ENCODE measurements around the gene PSMC4. TPM values are rescaled to one million over a fixed set of nuclear protein-coding genes. Genes with fewer than 3 reads are reported as not detected.

PSMC4 gene
- total RNA-seq, 2 experiments from 2014 or later, result 169 to 170 TPM

DNA sequence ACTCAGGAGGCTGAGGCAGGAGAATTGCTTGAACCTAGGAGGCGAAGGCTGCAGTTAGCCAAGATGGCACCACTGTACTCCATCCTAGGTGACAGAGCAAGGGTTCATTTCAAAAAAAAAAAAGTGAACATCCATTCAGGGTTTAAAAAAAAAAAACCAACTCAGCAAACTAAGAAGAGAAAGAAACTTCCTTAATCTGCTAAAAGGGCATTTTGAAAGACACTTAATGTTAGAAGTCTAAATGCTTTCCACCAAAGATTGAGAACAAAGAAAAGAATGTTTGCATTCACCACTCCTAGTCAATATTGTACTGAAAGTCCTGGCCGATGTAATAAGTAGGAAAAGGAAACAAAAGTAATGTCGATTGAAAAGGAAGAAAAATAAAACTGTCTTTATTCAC lies 7.1 kb upstream of the PSMC4 start:
- H3K4me3 Mint-ChIP-seq, result no peak overlapping the region
- peaks cover 2% of the 10 kb centered on the region for H3K9me3 Mint-ChIP-seq
- H3K27ac Mint-ChIP-seq, result peak overlapping the region; percentile 35
- H3K4me1 Mint-ChIP-seq, result peaks cover 38% of the 10 kb centered on the region
- no peaks in the 10 kb centered on the region for H3K27me3 Mint-ChIP-seq
- H3K36me3 Mint-ChIP-seq, result peaks cover 16% of the 10 kb centered on the region
- no peak for DNase-seq

DNA sequence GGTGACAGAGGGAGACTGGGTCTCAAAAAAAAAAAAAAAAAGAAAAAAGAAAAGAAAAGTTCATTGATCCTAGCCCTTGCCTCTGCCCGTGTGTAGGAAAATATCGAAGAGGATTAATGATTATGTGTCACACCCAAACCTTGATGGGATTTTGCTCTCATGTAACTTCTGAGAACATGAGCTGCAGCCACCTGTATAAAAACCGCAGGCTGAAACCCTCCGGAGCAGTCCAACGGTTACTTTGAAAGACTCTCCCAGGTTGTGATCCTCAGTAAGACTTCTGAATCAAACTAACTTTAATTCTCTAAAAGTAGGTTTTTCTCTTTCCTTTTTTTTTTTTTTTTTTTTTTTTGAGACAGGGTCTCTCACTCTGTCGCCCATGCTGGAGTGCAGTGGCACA lies 4.3 kb upstream of the PSMC4 start:
- Mint-ChIP-seq H3K4me3 (no peak overlapping the region), H3K27ac (no peak overlapping the region)

DNA sequence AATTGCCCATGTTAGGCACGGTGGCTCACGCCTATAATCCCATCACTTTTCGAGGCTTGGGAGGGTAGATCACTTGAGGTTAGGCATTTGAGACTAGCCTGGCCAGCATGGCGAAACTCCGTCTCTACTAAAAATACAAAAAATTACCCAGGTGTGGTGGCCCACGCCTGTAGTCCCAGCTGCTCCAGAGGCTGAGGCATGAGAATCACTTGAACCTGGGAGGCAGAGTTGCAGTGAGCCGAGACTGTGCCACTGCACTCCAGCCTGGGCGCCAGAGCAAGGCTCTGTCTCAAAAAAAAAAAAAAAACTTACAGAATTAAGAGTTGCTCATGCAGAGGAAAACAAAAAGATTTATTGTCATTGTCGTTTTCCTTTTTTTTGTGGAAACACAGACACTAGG lies 3.4 kb upstream of the PSMC4 start:
- H3K4me3 Mint-ChIP-seq, result no peak overlapping the region
- peaks cover 44% of the 10 kb centered on the region for H3K4me1 Mint-ChIP-seq
- peaks cover 2% of the 10 kb centered on the region for H3K9me3 Mint-ChIP-seq
- peak overlapping the region; percentile 100 for H3K27ac Mint-ChIP-seq
- no peaks in the 10 kb centered on the region for H3K27me3 Mint-ChIP-seq
- peaks cover 47% of the 10 kb centered on the region for H3K36me3 Mint-ChIP-seq
- no peak for DNase-seq

More for the DNA sequence above, 4.3 kb upstream of the PSMC4 start:
- Mint-ChIP-seq H3K36me3 (peaks cover 38% of the 10 kb centered on the region), H3K27me3 (no peaks in the 10 kb centered on the region), H3K4me1 (peaks cover 36% of the 10 kb centered on the region), H3K9me3 (peaks cover 2% of the 10 kb centered on the region)
- DNase-seq, result no peak

DNA sequence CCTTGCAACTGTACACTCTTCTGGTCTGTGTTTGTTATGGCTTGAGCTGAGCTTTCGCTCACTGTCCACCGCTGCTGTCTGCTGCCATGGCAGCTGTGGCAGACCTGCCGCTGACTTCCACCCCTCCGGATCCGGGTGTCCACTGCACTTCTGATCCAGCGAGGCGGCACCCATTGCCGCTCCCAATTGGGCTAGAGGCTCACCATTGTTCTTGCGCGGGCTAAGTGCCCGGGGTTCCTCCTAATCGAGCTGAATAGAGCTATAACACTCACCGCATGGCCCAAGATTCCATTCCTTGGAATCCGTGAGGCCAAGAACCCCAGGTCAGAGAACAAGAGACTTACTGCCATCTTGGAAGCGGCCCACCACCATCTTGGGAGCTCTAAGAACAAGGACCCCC lies 2.2 kb upstream of the PSMC4 start:
- Mint-ChIP-seq H3K27me3 (no peaks in the 10 kb centered on the region), H3K4me1 (peaks cover 49% of the 10 kb centered on the region), H3K36me3 (peaks cover 51% of the 10 kb centered on the region), H3K27ac (peak overlapping the region; percentile 100), H3K9me3 (peaks cover 2% of the 10 kb centered on the region), H3K4me3 (peak overlapping the region; percentile 98)
- DNase-seq, result no peak

DNA sequence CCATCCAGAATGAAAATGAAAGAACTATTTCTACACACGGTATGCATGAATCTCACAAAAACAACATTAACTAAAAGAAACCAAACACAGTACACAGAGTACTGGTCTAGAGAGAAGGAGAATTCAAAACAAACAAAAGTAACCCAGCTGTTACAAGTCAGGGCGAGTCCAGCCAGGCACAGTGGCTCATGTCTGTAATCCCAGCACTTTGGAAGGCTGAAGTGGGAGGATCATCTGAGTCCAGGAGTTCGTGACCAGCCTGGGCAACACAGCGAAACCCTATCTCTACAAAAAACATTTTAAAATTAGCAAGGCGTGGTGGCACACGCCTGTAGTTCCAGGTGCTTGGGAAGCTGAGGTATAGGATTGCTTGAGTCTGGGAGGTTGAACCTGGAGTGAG lies 1.7 kb upstream of the PSMC4 start:
- Mint-ChIP-seq H3K27ac (peak overlapping the region; percentile 100), H3K9me3 (peaks cover 2% of the 10 kb centered on the region), H3K27me3 (no peaks in the 10 kb centered on the region), H3K4me3 (peak overlapping the region; percentile 98), H3K4me1 (peaks cover 49% of the 10 kb centered on the region), H3K36me3 (peaks cover 53% of the 10 kb centered on the region)
- no peak for DNase-seq

DNA sequence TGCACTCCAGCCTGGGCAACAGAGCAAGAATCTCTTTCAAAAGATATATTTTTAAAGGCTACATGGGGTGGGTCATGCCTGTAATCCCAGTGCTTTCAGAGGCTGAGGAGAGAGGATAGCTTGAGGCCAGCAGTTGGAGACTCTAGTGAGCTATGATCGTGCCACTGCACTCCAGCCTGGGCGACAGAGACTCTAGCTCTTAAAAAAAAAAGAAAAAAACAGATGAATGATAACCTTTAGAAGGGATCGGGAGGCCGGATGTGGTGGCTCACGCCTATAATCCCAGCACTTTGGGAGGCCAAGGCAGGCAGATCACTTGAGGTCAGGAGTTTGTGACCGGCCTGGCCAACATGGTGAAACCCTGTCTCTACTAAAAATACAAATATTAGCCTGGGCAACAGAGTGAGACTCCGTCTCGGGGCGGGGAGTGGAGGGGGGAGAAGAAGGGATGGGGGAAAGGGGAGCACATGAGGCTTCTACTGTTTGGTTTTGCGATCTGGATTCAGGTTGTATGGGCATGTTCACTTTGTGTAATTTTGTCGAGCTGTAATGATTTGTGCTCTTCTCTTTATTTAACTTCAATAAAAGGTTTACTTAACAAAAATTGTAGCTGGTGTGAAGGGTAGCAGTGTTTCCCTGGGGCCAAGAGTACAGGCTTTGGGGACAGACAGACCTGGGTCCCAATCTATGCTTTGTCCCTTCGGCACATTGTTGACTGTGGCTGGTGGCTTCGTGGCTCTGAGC lies 1.1 kb upstream of the PSMC4 start:
- Mint-ChIP-seq H3K36me3 (peaks cover 55% of the 10 kb centered on the region), H3K4me3 (peak overlapping the region; percentile 98), H3K27me3 (no peaks in the 10 kb centered on the region), H3K27ac (peak overlapping the region; percentile 100), H3K9me3 (peaks cover 2% of the 10 kb centered on the region), H3K4me1 (peaks cover 49% of the 10 kb centered on the region)
- DNase-seq, result no peak

DNA sequence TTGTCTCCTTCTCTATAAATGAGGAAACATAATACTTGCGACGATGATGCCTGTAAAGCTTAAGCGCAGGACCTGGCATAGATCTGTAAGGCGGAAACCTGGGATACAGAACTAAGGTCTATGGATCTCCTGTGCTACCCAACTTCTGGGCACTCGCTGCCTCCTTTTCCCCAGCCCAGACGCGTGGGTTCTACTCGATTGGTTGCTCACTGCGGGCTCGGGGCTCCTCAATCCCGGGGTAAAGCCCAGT lies 615 bp upstream of the PSMC4 start:
- Mint-ChIP-seq H3K4me1 (peaks cover 49% of the 10 kb centered on the region), H3K27ac (peak overlapping the region; percentile 100), H3K4me3 (peak overlapping the region; percentile 98), H3K9me3 (peaks cover 2% of the 10 kb centered on the region), H3K36me3 (peaks cover 58% of the 10 kb centered on the region), H3K27me3 (no peaks in the 10 kb centered on the region)
- DNase-seq, result no peak

DNA sequence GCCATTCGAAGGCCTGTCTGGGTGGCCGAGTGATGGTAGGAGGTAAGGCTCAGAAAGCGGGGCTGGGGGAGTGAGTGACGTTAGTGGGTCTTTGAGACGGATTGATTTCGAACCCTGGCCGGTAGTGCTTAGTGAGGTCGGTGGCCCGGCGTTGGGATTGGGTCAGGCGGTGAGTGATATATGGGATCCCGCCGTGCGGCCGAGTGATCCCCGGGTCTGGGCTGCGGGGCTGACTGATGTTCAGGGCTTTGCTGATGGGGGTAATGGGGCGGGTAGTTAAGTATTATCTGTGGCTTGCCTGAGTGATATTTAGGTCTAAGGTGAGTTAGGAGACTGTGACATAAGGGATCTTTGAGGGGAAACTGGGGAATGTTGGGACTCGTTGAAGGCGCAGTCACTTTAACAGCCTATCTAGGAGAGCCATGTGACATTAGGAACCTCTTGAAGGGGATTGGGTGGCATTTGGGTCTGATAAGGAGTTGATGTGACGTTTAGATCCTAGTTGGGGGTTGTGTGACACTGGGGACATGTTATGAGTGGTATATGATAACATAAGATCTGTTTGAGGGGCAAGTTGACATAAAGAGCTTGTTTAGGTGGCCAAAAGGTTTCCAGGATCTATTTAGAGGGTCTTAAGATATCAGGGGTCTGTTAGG lies 543 bp downstream of the PSMC4 start:
- peaks cover 49% of the 10 kb centered on the region for H3K4me1 Mint-ChIP-seq
- peaks cover 2% of the 10 kb centered on the region for H3K9me3 Mint-ChIP-seq
- H3K27me3 Mint-ChIP-seq, result no peaks in the 10 kb centered on the region
- no peak for DNase-seq
- peak overlapping the region; percentile 100 for H3K27ac Mint-ChIP-seq
- peaks cover 65% of the 10 kb centered on the region for H3K36me3 Mint-ChIP-seq
- H3K4me3 Mint-ChIP-seq, result peak overlapping the region; percentile 98

DNA sequence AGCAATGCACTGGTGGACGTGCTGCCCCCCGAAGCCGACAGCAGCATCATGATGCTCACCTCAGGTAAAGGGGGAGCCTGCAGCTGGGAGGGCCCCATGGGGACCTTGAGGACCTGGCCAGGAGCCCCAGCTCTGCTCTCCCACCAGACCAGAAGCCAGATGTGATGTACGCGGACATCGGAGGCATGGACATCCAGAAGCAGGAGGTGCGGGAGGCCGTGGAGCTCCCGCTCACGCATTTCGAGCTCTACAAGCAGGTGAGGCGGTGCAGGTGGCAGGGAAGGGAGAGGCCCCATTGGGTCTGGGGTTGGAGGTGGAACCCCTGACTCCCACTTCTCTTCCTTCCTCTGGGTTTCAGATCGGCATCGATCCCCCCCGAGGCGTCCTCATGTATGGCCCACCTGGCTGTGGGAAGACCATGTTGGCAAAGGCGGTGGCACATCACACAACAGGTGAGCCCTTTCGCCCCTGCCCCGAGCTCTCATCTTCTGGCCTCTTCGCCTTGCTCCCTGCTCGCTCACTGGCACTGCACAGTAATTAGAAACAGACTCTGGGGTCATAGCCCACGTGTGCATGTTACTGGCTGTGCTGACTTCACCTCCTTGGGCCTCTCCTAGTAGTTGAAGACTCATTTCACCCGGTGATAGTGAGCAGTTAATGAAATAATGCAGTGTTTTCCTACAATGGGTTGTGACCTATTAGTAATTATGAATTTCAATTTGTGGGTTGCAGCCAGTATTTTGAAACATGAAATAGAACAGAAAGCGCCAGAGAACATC lies 3.6 kb downstream of the PSMC4 start:
- Mint-ChIP-seq H3K4me3 (no peak overlapping the region), H3K4me1 (peaks cover 31% of the 10 kb centered on the region), H3K9me3 (no peaks in the 10 kb centered on the region), H3K27ac (peak overlapping the region; percentile 40), H3K27me3 (no peaks in the 10 kb centered on the region), H3K36me3 (peaks cover 73% of the 10 kb centered on the region)
- no peak for DNase-seq

DNA sequence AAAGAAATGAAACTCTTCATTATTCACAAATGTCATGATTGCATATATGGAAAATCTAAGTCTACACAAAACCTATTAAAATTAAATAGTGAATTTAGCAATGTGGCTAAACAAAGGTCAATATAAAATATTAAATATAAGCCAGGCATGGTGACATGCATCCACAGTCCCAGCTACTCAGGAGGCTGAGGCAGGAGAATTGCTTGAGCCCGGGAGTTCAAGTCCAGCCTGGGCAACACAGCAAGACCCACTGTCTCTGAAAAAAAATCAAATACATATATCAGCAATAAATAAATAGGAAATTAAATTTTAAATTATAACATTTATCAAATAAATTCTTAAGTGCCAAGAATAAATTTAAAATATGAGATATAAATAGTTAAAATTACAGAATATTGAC lies 11.9 kb downstream of the PSMC4 start:
- peaks cover 34% of the 10 kb centered on the region for H3K9me3 Mint-ChIP-seq
- no peaks in the 10 kb centered on the region for H3K27me3 Mint-ChIP-seq

DNA sequence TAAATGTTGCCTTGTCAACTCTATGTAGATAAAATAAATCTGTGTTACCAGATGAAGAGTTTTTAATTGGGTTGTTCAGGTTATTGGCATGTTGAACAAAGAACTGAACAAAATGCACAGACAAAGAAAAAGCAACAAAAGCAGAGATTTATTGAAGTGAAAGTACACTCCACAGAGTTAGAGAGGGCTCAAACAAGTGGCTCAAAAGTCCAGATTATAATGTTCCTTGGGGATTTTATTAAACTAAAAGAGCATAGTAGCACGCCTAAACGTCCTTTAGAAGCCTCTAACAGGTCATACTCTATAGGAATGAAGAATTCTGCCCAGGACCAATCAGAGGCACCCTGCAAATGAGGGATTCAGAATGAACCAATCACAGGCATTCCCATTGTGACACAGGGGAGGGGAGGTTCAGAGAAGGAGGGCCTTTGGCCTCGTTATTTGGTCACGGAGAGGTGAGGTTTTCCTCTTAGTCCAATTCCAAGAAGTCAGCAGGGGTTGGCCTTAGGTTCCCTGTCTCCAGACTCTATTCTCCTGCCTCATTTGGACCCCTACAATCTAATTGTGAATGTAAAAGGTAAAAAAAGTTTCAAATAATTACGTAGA lies 12.8 kb downstream of the PSMC4 start:
- Mint-ChIP-seq H3K9me3 (peaks cover 35% of the 10 kb centered on the region), H3K4me3 (no peak overlapping the region), H3K27me3 (no peaks in the 10 kb centered on the region), H3K4me1 (peaks cover 7% of the 10 kb centered on the region), H3K36me3 (peaks cover 85% of the 10 kb centered on the region), H3K27ac (no peak overlapping the region)
- no peak for DNase-seq

More for the DNA sequence above, 11.9 kb downstream of the PSMC4 start:
- DNase-seq, result no peak
- no peak overlapping the region for H3K4me3 Mint-ChIP-seq
- H3K36me3 Mint-ChIP-seq, result peaks cover 86% of the 10 kb centered on the region
- H3K27ac Mint-ChIP-seq, result no peak overlapping the region
- H3K4me1 Mint-ChIP-seq, result peaks cover 6% of the 10 kb centered on the region

DNA sequence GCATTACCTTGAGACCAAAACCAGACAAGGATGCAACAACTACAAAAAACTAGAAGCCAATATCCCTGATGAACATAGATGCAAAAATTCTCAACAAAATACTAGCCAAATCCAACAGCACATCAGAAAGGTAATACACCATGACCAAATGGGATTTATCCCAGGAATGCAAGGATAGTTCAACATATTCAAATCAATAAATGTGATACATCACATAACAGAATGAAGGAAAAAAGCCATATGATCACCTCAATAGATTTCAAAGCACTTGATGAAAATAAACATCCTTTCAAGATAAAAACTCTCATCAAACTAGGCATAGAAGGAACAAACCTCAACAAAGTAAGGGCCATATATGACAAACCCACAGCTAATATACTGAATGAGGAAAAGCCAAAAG lies 15.7 kb downstream of the PSMC4 start:
- Mint-ChIP-seq H3K4me3 (no peak overlapping the region), H3K27me3 (no peaks in the 10 kb centered on the region), H3K4me1 (peaks cover 30% of the 10 kb centered on the region), H3K9me3 (peaks cover 35% of the 10 kb centered on the region), H3K27ac (no peak overlapping the region), H3K36me3 (peaks cover 70% of the 10 kb centered on the region)
- DNase-seq, result no peak

DNA sequence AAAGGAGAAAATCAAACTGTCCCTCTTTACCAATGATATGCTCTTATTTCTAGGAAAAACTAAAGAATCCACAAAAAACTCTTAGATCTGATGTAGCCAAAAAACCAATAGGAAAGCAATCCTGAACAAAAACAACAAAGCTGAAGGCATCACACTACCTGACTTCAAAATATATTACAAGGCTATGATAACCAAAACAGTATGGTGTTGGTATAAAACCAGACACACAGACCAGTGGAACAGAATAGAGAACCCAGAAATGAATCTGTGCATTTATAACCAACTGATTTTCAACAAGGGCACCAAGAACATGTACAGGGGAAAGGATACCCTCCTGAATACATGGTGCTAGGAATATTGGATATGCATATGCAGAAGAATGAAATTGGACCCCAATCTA lies 16.2 kb downstream of the PSMC4 start:
- peaks cover 69% of the 10 kb centered on the region for H3K36me3 Mint-ChIP-seq
- H3K9me3 Mint-ChIP-seq, result peaks cover 35% of the 10 kb centered on the region
- DNase-seq, result no peak
- H3K27ac Mint-ChIP-seq, result no peak overlapping the region
- no peak overlapping the region for H3K4me3 Mint-ChIP-seq
- H3K4me1 Mint-ChIP-seq, result peaks cover 31% of the 10 kb centered on the region
- H3K27me3 Mint-ChIP-seq, result no peaks in the 10 kb centered on the region

DNA sequence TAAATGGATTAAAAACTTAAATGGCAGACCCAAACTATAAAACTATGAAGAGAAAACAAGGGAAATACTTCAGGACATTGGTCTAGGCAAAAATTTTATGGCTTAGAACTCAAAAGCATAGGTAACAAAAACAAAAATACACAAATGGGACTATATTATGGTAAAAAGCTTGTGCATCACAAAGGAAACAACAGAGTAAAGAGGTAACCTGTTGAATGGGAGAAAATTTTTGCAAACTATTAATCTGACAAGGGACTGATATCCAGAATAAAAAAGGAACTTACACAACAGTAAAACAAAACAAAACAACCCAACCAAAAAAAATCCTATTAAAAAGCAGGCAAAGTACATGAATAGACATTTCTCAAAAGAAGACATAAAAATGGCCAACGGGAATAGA lies 16.6 kb downstream of the PSMC4 start:
- H3K36me3 Mint-ChIP-seq, result peaks cover 71% of the 10 kb centered on the region
- peaks cover 35% of the 10 kb centered on the region for H3K9me3 Mint-ChIP-seq
- no peak overlapping the region for H3K27ac Mint-ChIP-seq
- no peak overlapping the region for H3K4me3 Mint-ChIP-seq
- no peak for DNase-seq
- H3K27me3 Mint-ChIP-seq, result no peaks in the 10 kb centered on the region
- H3K4me1 Mint-ChIP-seq, result peaks cover 34% of the 10 kb centered on the region

DNA sequence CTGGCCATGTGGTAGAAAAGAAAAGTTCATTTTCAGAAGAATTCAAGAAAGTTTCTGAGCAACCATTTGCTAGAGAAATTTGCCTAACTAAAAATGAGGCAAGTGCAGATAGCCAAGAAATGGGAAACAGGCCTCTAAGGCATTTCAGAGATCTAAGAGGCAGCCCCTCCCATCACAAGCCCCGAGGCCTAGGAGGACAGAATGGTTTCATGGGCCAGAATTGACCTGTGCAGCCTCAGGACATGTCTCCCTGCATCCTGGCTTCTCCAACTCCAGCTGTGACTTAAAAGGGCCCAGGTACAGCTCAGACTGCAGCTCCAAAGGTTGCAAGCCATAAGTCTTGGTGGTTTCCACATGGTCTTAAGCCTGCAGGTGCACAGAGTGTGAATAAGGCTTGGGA lies 22.6 kb downstream of the PSMC4 start:
- Mint-ChIP-seq H3K4me1 (peaks cover 56% of the 10 kb centered on the region), H3K27me3 (no peaks in the 10 kb centered on the region), H3K36me3 (peaks cover 55% of the 10 kb centered on the region), H3K27ac (no peak overlapping the region), H3K9me3 (peaks cover 9% of the 10 kb centered on the region), H3K4me3 (no peak overlapping the region)
- DNase-seq, result no peak
